22Rv1 (cell line): ENCODE data around the gene EIF4G2.

ENCODE experiments used
- H3K27ac ChIP-seq: fragments of 450-650 bp; 2 replicates; pipeline ENCODE4 v1.5.1; 2017
- ZFX ChIP-seq: fragments of 450-650 bp; IDR thresholded peaks from 2 replicates; pipeline ENCODE4 v1.6.1; 2017; ENCODE audit warnings: antibody characterized with exemption, borderline replicate concordance
- TF ChIP-seq, protein P1 (sequence below): fragments of 450-650 bp; IDR thresholded peaks from 2 replicates; pipeline ENCODE4 v1.5.1; 2017; ENCODE audit warnings: mild to moderate bottlenecking

Gene EIF4G2

DNA sequence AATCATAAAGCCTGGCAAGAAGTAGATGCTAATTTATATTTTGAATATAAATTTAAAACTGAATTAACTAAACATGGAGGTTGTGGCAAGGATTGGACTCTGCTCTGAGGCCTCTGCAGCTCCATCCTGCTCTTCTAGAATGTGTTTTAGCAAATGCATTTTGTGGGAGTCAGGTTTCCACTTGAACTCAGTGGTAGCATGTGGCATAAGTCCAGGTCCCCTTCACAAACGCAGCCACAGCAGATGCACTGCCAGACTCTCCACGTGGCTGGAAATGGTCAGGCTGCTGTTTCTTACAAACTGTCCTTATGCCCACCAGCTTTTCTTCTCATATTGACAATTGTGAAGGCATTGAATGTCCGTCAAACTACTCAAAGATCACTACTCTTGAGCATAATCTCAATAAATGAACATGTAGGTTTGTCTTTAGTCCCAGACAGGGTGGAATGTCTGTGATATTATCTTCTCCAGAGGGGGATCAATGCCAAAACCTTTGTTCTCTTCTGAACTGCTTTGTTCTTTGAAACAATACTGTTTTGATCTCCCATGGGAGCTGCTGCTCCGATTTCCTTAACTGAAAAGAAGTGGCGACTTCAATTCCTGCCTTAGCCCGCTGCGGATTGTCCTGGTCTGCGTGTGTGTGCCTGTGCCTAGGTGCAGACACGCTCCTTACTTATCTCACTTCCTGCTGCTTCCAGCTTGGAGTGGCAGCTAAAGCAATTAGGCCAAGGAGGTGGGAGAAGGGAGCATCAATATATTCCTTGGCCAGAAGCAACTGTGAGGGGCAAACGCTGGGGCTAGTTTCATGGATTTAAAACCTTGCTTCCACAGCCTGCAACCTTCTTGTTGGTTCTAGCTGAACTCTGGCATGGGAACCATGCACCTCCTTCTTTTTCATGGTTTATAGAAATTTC is 24.2 kb downstream of the EIF4G2 start:
- no peak for TF ChIP-seq ZFX
- TF ChIP-seq, protein P1, sequence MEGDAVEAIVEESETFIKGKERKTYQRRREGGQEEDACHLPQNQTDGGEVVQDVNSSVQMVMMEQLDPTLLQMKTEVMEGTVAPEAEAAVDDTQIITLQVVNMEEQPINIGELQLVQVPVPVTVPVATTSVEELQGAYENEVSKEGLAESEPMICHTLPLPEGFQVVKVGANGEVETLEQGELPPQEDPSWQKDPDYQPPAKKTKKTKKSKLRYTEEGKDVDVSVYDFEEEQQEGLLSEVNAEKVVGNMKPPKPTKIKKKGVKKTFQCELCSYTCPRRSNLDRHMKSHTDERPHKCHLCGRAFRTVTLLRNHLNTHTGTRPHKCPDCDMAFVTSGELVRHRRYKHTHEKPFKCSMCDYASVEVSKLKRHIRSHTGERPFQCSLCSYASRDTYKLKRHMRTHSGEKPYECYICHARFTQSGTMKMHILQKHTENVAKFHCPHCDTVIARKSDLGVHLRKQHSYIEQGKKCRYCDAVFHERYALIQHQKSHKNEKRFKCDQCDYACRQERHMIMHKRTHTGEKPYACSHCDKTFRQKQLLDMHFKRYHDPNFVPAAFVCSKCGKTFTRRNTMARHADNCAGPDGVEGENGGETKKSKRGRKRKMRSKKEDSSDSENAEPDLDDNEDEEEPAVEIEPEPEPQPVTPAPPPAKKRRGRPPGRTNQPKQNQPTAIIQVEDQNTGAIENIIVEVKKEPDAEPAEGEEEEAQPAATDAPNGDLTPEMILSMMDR: no peak
- H3K27ac ChIP-seq: no peak overlapping the region

DNA sequence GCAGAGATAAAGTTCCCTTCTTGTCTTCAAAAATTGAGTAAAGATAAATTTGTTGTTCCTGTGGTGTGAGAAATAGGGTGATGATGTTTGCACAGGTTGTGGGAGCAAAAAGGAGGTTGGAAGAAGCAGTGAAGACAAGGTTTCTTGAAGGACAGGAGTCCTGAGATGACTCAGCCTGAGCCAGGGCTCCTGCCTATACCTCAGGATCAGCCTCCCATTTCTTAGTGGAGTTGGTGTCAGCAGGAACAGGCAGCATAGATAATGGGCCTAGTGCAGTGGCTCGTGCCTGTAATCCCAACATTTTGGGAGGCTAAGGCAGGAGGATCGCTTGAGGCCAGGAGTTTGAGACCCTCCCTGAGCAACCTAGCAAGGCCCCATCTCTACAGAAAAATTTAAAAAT is 28.7 kb downstream of the EIF4G2 start:
- no peak overlapping the region for H3K27ac ChIP-seq
- TF ChIP-seq, protein P1: no peak
- no peak for TF ChIP-seq ZFX

DNA sequence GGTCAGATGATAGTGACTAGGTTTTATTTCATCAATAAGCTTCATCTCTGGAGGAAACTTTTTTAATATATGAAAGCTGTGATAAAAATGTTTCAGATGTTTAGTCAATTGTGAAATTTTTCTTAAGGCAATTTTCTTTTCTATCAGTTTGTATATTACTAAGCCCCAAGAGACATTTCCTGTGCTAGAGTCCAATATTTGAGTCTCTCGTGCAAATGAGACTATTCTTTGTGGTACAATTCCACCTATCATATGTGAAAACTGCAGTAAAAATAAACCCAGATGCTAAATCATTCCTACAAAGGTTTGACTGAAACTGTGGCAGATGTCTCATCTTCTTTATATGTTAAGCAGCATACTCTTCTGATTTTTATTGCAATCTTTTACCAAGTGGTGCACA is 29.6 kb downstream of the EIF4G2 start:
- no peak overlapping the region for H3K27ac ChIP-seq
- TF ChIP-seq, protein P1: no peak
- TF ChIP-seq ZFX: no peak

DNA sequence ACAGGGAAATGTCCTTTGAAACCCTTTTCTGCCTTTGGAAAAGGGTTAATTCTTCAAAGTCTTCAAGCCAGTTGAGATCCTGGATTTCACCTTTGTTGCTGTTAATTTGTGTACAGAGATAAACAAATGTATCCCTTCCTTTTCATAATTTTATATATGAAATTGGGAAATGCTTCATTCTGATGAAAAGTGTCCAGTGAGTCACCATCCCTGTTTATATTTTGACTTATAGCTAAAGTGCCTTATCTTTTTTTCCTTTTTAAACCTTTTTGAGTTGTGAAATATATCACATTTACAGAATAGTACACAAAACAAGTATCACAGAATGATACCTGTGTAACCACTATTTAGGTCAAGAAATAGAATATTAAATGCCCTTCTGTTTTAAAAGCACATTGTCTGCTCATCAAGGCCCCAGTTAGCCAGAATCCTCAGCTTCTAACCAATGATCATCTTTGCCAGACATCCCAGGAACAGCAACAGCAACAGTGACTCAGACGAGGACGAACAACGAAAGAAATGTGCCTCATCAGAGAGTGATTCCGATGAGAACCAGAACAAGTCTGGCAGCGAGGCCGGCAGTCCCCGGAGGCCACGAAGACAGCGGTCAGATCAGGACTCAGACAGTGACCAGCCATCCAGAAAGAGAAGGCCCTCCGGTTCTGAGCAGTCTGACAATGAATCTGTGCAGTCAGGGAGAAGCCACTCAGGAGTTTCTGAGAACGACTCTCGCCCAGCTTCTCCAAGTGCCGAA is 30.3 kb downstream of the EIF4G2 start:
- H3K27ac ChIP-seq: no peak overlapping the region
- TF ChIP-seq, protein P1: no peak
- TF ChIP-seq ZFX: no peak

DNA sequence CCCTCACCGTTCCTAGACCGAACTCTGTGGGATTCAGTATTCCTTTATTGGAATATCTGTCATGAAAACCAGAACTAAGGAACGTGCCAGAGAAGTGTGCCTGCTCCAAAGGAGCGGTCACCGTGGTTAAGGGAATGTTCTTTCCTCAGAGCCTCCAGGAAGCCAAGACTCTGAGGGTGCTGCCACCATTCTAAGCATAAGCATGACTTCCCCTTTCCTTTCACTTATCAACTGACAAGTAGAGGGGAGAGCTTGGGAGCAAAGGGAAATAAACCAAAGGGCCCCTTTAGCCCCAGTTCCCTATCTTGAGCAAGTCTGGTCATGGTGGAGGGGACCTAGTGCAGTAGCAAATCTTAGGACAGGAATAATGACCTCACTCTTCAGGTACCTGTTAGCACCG is 30.9 kb downstream of the EIF4G2 start:
- H3K27ac ChIP-seq: no peak overlapping the region
- TF ChIP-seq, protein P1: no peak
- TF ChIP-seq ZFX: no peak

DNA sequence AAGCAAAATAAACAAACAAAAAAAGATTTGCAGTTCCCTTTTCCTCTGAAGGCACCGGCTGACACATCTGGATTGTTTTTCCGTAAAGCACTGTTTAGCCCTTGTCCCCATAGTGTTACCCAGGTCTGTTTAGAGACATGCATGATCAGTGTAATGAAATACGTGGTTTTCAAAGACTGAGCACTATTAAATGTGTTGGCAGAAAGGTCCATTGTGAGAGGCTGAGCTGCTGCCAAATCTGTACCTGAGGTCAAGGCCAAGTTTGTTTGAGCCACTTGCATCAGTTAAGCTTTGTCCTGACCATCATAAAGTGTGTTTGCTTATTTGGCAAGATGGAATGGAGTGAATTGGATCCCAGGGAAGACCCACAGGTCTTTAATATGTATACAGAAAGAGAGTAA is 31.3 kb downstream of the EIF4G2 start:
- TF ChIP-seq, protein P1: no peak
- no peak for TF ChIP-seq ZFX
- H3K27ac ChIP-seq: no peak overlapping the region

DNA sequence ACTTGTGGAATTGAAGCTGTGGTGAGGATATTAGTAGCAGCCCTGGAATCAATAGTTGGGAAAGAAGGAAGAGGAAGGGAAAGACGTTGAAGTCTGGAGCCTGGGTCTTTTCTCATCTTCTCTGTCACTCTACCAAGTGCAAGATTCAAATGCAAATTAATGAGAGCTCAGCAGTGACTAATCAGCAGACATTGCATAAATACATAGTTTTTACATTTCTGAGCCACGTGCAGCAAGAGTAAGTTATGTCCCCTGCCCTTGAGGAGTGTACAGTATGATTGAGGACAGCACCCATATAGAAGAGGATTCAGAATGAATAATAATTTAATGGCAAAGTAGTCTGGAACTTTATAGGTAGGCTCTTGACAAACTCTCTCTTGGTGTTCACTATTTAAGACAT is 33.9 kb downstream of the EIF4G2 start:
- TF ChIP-seq, protein P1: no peak
- no peak for TF ChIP-seq ZFX
- H3K27ac ChIP-seq: no peak overlapping the region
